ENCODE data around the gene ACTL6B. TPM values are rescaled to one million over a fixed set of nuclear protein-coding genes. Genes with fewer than 3 reads are reported as not detected.

The ACTL6B gene
- polyA plus RNA-seq, 1 donor from 2014 or later: 339 TPM

- Histone ChIP-seq H2AFZ (ENCODE audit: low read depth, low read length) (no peak overlapping the region), H3K27me3 (ENCODE audit: insufficient read depth, low read depth, low read length) (peaks cover 26% of the 10 kb centered on the region), H3K4me3 (ENCODE audit: low read length) (no peak overlapping the region), H3F3A (ENCODE audit: insufficient read depth, low read length, poor library complexity, severe bottlenecking) (no peaks in the 10 kb centered on the region), H3K9me3 (ENCODE audit: low read length) (no peaks in the 10 kb centered on the region), H4K20me1 (ENCODE audit: insufficient read depth) (no peaks in the 10 kb centered on the region), H3K27ac (ENCODE audit: low read length) (no peak overlapping the region), H3K79me2 (replicated peaks; ENCODE audit: insufficient read depth, low read length) (no peaks in the 10 kb centered on the region), H3K4me2 (ENCODE audit: low read length) (no peak overlapping the region), H3K9ac (ENCODE audit: low read length) (no peak overlapping the region), H3K36me3 (ENCODE audit: insufficient read depth, low read length) (no peaks in the 10 kb centered on the region), H3K9me2 (ENCODE audit: insufficient read depth, low read length) (no peaks in the 10 kb centered on the region)
- no peak for TF ChIP-seq REST (IDR thresholded peaks at IDR 0.05; ENCODE audit: borderline replicate concordance)
- TF ChIP-seq CTCF (IDR thresholded peaks at IDR 0.05; ENCODE audit: poor library complexity, severe bottlenecking): no peak
- no peak for TF ChIP-seq MXI1 (conservative IDR thresholded peaks at IDR 0.05; ENCODE audit: poor library complexity, severe bottlenecking)
Observed at GRCh38 chr7:100629117-100629716, 27.0 kb downstream of the ACTL6B start.

- no peaks in the 10 kb centered on the region for H4K20me1 ChIP-seq (ENCODE audit: insufficient read depth)
- no peaks in the 10 kb centered on the region for H3K9me2 ChIP-seq (ENCODE audit: insufficient read depth, low read length)
- H3K36me3 ChIP-seq (ENCODE audit: insufficient read depth, low read length): no peaks in the 10 kb centered on the region
- H3K79me2 ChIP-seq (replicated peaks; ENCODE audit: insufficient read depth, low read length): no peaks in the 10 kb centered on the region
- no peak overlapping the region for H3K4me2 ChIP-seq (ENCODE audit: low read length)
- peak overlapping the region; percentile 51 for H3K9ac ChIP-seq (ENCODE audit: low read length)
- no peak overlapping the region for H2AFZ ChIP-seq (ENCODE audit: low read depth, low read length)
- TF ChIP-seq SMC3 (conservative IDR thresholded peaks at IDR 0.05; ENCODE audit: poor library complexity) (no peak), CTCF (IDR thresholded peaks at IDR 0.05; ENCODE audit: poor library complexity, severe bottlenecking) (no peak), EZH2 (IDR thresholded peaks at IDR 0.05; ENCODE audit: borderline replicate concordance, insufficient read depth, low read length, poor library complexity, severe bottlenecking) (no peak), POLR2AphosphoS5 (IDR thresholded peaks at IDR 0.05) (no peak), MXI1 (conservative IDR thresholded peaks at IDR 0.05; ENCODE audit: poor library complexity, severe bottlenecking) (no peak), TAF1 (IDR thresholded peaks at IDR 0.05; ENCODE audit: low read depth) (no peak), EP300 (conservative IDR thresholded peaks at IDR 0.05; ENCODE audit: poor library complexity, severe bottlenecking) (no peak), REST (IDR thresholded peaks at IDR 0.05; ENCODE audit: borderline replicate concordance) (no peak), RAD21 (conservative IDR thresholded peaks at IDR 0.05) (no peak)
- no peak overlapping the region for H3K27ac ChIP-seq (ENCODE audit: low read length)
- no peaks in the 10 kb centered on the region for H3K9me3 ChIP-seq (ENCODE audit: low read length)
- H3F3A ChIP-seq (ENCODE audit: insufficient read depth, low read length, poor library complexity, severe bottlenecking): no peaks in the 10 kb centered on the region
- peak overlapping the region; percentile 59 for H3K4me3 ChIP-seq (ENCODE audit: low read length)
- peaks cover 6% of the 10 kb centered on the region for H3K27me3 ChIP-seq (ENCODE audit: insufficient read depth, low read depth, low read length)
Observed at GRCh38 chr7:100627238-100627549, 29.1 kb downstream of the ACTL6B start.

Measured in neural cell (in vitro differentiated cells).